ENCODE measurements around the gene PCDH9.

The PCDH9 gene

DNA sequence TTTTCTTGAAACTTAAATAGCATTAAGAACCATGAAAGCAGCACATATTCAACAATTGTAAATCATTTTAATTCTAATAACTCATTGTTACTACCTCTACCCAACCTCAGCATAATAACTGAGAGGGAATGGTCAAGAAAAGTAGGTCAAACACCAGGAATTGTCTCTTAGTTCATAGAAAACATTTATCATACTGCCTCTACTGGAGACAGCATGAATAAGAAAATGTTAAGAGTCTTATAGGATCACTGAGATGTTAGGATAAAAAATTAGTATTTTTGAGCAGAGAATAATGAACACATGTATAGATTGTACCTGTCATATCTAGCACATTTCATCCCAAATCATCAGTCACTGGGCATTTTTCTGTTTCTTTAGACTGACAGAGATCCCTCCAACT is 515.3 kb downstream of the PCDH9 start:
- no peak for TF ChIP-seq MYC (IDR thresholded peaks at IDR 0.05; ENCODE audit: low read depth, low read length)
- TF ChIP-seq, protein P1, sequence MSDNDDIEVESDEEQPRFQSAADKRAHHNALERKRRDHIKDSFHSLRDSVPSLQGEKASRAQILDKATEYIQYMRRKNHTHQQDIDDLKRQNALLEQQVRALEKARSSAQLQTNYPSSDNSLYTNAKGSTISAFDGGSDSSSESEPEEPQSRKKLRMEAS (IDR thresholded peaks at IDR 0.05; ENCODE audit: low read depth, low read length) = no peak
- TF ChIP-seq, protein P2, sequence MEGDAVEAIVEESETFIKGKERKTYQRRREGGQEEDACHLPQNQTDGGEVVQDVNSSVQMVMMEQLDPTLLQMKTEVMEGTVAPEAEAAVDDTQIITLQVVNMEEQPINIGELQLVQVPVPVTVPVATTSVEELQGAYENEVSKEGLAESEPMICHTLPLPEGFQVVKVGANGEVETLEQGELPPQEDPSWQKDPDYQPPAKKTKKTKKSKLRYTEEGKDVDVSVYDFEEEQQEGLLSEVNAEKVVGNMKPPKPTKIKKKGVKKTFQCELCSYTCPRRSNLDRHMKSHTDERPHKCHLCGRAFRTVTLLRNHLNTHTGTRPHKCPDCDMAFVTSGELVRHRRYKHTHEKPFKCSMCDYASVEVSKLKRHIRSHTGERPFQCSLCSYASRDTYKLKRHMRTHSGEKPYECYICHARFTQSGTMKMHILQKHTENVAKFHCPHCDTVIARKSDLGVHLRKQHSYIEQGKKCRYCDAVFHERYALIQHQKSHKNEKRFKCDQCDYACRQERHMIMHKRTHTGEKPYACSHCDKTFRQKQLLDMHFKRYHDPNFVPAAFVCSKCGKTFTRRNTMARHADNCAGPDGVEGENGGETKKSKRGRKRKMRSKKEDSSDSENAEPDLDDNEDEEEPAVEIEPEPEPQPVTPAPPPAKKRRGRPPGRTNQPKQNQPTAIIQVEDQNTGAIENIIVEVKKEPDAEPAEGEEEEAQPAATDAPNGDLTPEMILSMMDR (IDR thresholded peaks at IDR 0.05; ENCODE audit: low read depth, low read length) = no peak
- TF ChIP-seq POLR2A (IDR thresholded peaks at IDR 0.05; ENCODE audit: extremely low read depth, insufficient read length) = no peak
- no peak overlapping the region for H3K4me3 ChIP-seq (ENCODE audit: low read depth, low read length)
- no peak for DNase-seq (ENCODE audit: low read depth)

DNA sequence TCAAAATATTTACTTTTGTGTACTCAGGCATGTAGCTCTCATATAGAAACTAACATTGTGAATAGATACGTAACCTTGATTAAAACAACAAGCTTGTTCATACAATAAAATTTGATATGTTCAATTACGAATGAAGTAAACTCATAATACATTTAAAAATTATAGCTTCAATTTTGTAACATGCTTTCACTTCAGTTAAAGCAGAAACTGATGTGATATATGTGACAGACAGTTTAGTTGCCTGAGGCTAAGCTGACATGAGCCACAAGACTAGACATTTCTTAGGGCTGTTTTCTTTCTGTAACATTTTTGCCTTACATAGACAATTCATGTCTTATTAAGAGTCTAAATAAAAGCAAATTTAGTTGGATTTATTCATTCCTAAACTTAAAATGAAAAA is 526.0 kb downstream of the PCDH9 start:
- no peak overlapping the region for H3K4me3 ChIP-seq (ENCODE audit: low read depth, low read length)
- DNase-seq (ENCODE audit: low read depth) = no peak
- TF ChIP-seq, protein P1 (IDR thresholded peaks at IDR 0.05; ENCODE audit: low read depth, low read length) = no peak
- TF ChIP-seq, protein P2 (IDR thresholded peaks at IDR 0.05; ENCODE audit: low read depth, low read length) = no peak
- TF ChIP-seq POLR2A (IDR thresholded peaks at IDR 0.05; ENCODE audit: extremely low read depth, insufficient read length) = no peak
- TF ChIP-seq MYC (IDR thresholded peaks at IDR 0.05; ENCODE audit: low read depth, low read length) = no peak

DNA sequence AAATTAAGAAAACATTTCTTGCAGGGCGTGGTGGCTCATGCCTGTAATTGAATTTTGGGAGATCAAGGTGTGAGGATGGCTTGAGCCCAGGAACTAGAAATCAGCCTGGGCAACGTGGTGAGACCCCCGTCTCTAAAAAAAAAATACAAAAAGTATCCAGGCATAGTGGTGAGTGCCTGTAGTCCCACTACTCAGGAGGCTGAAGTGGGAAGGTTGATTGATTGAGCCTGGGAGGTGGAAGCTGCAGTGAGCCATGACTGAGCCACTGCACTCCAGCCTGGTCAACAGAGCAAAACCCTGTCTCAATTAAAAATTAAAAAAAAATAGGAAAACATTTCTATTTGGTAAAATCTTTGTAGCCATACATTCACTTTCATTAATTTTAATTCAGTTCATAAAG is 526.5 kb downstream of the PCDH9 start:
- TF ChIP-seq, protein P2 (IDR thresholded peaks at IDR 0.05; ENCODE audit: low read depth, low read length) = no peak
- TF ChIP-seq, protein P1 (IDR thresholded peaks at IDR 0.05; ENCODE audit: low read depth, low read length) = no peak
- no peak for TF ChIP-seq POLR2A (IDR thresholded peaks at IDR 0.05; ENCODE audit: extremely low read depth, insufficient read length)
- no peak for TF ChIP-seq MYC (IDR thresholded peaks at IDR 0.05; ENCODE audit: low read depth, low read length)
- no peak for DNase-seq (ENCODE audit: low read depth)
- H3K4me3 ChIP-seq (ENCODE audit: low read depth, low read length) = no peak overlapping the region

DNA sequence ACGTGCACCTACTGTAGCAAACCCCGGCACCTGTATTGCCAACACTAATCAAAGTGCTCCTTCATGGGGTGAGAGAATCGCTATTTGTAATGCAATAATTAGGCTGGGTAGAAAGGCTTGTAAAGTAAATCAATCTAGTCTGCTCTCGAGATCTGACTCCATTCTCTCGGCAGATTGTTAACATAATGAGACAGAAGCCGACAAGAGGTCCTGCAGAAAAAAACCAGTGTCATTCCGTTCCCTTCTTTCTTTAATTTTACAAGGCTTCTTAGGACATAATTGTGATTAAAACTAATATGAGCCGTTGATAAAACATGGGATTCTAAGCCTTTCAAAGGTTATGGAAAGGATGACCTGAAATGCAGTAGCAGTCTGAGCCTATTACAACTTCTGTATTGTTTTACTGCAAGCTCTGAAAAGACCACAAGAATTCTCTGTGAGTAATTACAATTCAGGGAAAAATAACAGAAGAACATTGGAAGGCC is 530.0 kb downstream of the PCDH9 start:
- TF ChIP-seq POLR2A (IDR thresholded peaks at IDR 0.05; ENCODE audit: extremely low read depth, insufficient read length) (no peak), MYC (IDR thresholded peaks at IDR 0.05; ENCODE audit: low read depth, low read length) (no peak)
- TF ChIP-seq, protein P1 (IDR thresholded peaks at IDR 0.05; ENCODE audit: low read depth, low read length) = no peak
- TF ChIP-seq, protein P2 (IDR thresholded peaks at IDR 0.05; ENCODE audit: low read depth, low read length) = no peak
- H3K4me3 ChIP-seq (ENCODE audit: low read depth, low read length) = no peak overlapping the region
- no peak for DNase-seq (ENCODE audit: low read depth)

DNA sequence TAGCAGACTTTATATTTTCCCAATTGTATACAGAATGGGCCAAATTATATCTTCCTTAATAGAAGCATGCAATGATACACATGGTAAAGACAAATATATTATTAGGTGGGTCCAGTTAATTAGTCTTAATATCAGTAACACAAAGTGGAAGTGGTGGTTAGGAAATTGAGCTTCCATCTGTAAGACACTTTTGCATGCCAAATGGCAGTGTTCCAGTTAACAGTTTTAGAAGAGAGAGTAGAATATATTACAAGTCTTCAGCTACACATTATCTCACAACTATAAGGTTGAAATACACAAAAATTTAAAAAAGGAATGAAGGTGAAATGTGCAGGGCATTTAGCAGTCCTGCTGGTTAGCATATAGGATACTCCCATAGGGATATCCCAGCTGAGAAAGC is 536.5 kb downstream of the PCDH9 start:
- no peak for TF ChIP-seq POLR2A (IDR thresholded peaks at IDR 0.05; ENCODE audit: extremely low read depth, insufficient read length)
- TF ChIP-seq, protein P1 (IDR thresholded peaks at IDR 0.05; ENCODE audit: low read depth, low read length) = no peak
- no peak for DNase-seq (ENCODE audit: low read depth)
- H3K4me3 ChIP-seq (ENCODE audit: low read depth, low read length) = no peak overlapping the region

DNA sequence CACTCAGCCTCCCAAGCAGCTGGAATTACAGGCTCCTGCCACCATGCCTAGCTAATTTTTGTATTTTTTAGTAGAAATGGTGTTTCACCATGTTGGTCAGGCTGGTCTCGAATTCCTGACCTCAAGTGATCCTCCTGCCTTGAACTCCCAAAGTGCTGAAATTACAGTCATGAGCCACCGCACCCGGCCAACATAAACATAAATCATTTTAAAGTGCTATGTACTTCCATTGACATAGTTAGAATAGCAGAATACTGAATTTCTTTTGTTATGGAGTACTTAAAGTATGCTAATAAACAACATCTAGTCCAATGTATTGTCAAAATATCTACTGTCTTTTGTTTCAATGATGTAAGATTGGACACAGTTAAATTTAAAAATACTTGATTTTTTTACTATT is 539.0 kb downstream of the PCDH9 start:
- no peak overlapping the region for H3K4me3 ChIP-seq (ENCODE audit: low read depth, low read length)
- DNase-seq (ENCODE audit: low read depth) = no peak
- TF ChIP-seq, protein P2 (IDR thresholded peaks at IDR 0.05; ENCODE audit: low read depth, low read length) = no peak
- no peak for TF ChIP-seq MYC (IDR thresholded peaks at IDR 0.05; ENCODE audit: low read depth, low read length)
- no peak for TF ChIP-seq POLR2A (IDR thresholded peaks at IDR 0.05; ENCODE audit: extremely low read depth, insufficient read length)
- TF ChIP-seq, protein P1 (IDR thresholded peaks at IDR 0.05; ENCODE audit: low read depth, low read length) = no peak
